H1 (cell line): ENCODE data around the gene RPL36AL. TPM values are rescaled to one million over a fixed set of nuclear protein-coding genes. Genes with fewer than 3 reads are reported as not detected.

Experiments used
- CTCF ChIA-PET: fragments of 300-600 bp; sonication (Branson Sonifier 250); formaldehyde crosslinking; loops from one replicate; lab custom pipeline; 2021; ENCODE audit not compliant: partially characterized antibody; lab: Charles Lee
- POLR2A ChIA-PET: fragments of 300-600 bp; sonication (Branson Sonifier 250); formaldehyde crosslinking; loops from one replicate; lab custom pipeline; 2021; ENCODE audit warnings: inconsistent platforms; ENCODE audit not compliant: partially characterized antibody; lab: Charles Lee
- DNase-seq, 2 experiments: peaks; one replicate each; pipeline versions ENCODE4 v3.0.0 to v3.0.0-alpha.2; 2010 to 2022; ENCODE audit warnings: low spot score in 2 of 2, low read depth in 1 of 2, mixed read lengths in 1 of 2
- FAIRE-seq: peaks from 2 replicates; lab custom pipeline; 2011; peaks lifted over from hg19 to GRCh38; lab: Jason Lieb, UNC
- H2AFZ ChIP-seq: 2 replicates; pipeline ENCODE4 v1.8.1; 2012; ENCODE audit warnings: low read length, inconsistent platforms
- H2AK5ac ChIP-seq: 2 replicates; pipeline ENCODE4 v1.6.1; 2013; ENCODE audit warnings: low read depth, low read length
- H2BK120ac ChIP-seq: replicated peaks from 2 replicates; pipeline ENCODE3; 2013; ENCODE audit warnings: low read depth, low read length, inconsistent platforms
- H2BK12ac ChIP-seq: 2 replicates; pipeline ENCODE4 v1.6.1; 2013; ENCODE audit warnings: low read depth, low read length
- H2BK15ac ChIP-seq: 2 replicates; pipeline ENCODE4 v1.6.1; 2013; ENCODE audit warnings: low read length
- H2BK20ac ChIP-seq: 2 replicates; pipeline ENCODE4 v1.6.1; 2013; ENCODE audit warnings: low read length
- H2BK5ac ChIP-seq: 2 replicates; pipeline ENCODE4 v1.6.1; 2013; ENCODE audit warnings: low read depth, low read length
- H3K14ac ChIP-seq: 2 replicates; pipeline ENCODE4 v1.6.1; 2013; ENCODE audit warnings: inconsistent platforms; ENCODE audit not compliant: insufficient read length
- H3K18ac ChIP-seq: 2 replicates; pipeline ENCODE4 v1.6.1; 2013; ENCODE audit warnings: low read length; ENCODE audit errors: extremely low read depth
- H3K23ac ChIP-seq: 2 replicates; pipeline ENCODE4 v1.6.1; 2013; ENCODE audit warnings: inconsistent platforms; ENCODE audit not compliant: insufficient read length
- H3K23me2 ChIP-seq: 2 replicates; pipeline ENCODE4 v1.6.1; 2013; ENCODE audit warnings: low read depth, low read length
- H3K27ac ChIP-seq: 2 replicates; pipeline ENCODE4 v1.6.1; 2011; ENCODE audit warnings: low read depth, low read length, inconsistent platforms
- H3K27me3 ChIP-seq, 4 experiments: replicated peaks in 1 of 4; 1 replicate in 1 of 4; 2 replicates in 3 of 4; pipeline versions ENCODE4 v1.6.1 to v1.8.1; 2011 to 2013; ENCODE audit warnings: low read length in 3 of 4, mild to moderate bottlenecking in 3 of 4, inconsistent platforms in 2 of 4, mixed read lengths in 2 of 4, moderate library complexity in 1 of 4; ENCODE audit not compliant: control insufficient read depth in 3 of 4, insufficient read depth in 3 of 4; ENCODE audit errors: extremely low read depth in 1 of 4
- H3K36me3 ChIP-seq, 4 experiments: 2 replicates each; pipeline versions ENCODE4 v1.6.1 to v1.8.1; 2011 to 2013; ENCODE audit warnings: mild to moderate bottlenecking in 4 of 4, low read length in 3 of 4, moderate library complexity in 2 of 4, control low read depth in 1 of 4, inconsistent platforms in 1 of 4; ENCODE audit not compliant: insufficient read depth in 4 of 4, control insufficient read depth in 2 of 4
- H3K4ac ChIP-seq: replicated peaks from 2 replicates; pipeline ENCODE3; 2013; ENCODE audit warnings: low read length, low read depth, mixed read lengths, inconsistent platforms; ENCODE audit not compliant: insufficient read length
- H3K4me1 ChIP-seq, 4 experiments: replicated peaks in 1 of 4; 1 replicate in 1 of 4; 2 replicates in 3 of 4; pipeline versions ENCODE4 v1.6.1 to v1.8.1; 2011 to 2013; ENCODE audit warnings: low read length in 3 of 4, inconsistent platforms in 2 of 4, mixed read lengths in 1 of 4; ENCODE audit not compliant: insufficient read depth in 4 of 4, control insufficient read depth in 3 of 4
- H3K4me2 ChIP-seq, 2 experiments: 2 replicates each; pipeline versions ENCODE4 v1.6.1 to v1.8.1; 2011 to 2013; ENCODE audit warnings: low read depth in 2 of 2, low read length in 2 of 2, control low read depth in 1 of 2, inconsistent platforms in 1 of 2, mild to moderate bottlenecking in 1 of 2; ENCODE audit not compliant: insufficient read depth in 1 of 2
- H3K4me3 ChIP-seq, 4 experiments: fragments of 200-600, 300-600 bp in 1 of 4; sonication (generic), shearing (Covaris generic), sonication (Bioruptor Twin) in 1 of 4; 2 replicates each; pipeline versions ENCODE4 v1.5.1 to v1.8.1; 2011 to 2016; ENCODE audit warnings: low read length in 4 of 4, low read depth in 3 of 4, control low read depth in 2 of 4, inconsistent platforms in 2 of 4, mild to moderate bottlenecking in 2 of 4, mixed read lengths in 1 of 4, moderate library complexity in 1 of 4; ENCODE audit not compliant: insufficient read depth in 2 of 4; ENCODE audit errors: extremely low read depth in 1 of 4
- H3K56ac ChIP-seq: replicated peaks from 2 replicates; pipeline ENCODE3; 2013; ENCODE audit warnings: low read depth, mild to moderate bottlenecking, mixed read lengths, low read length, inconsistent platforms; ENCODE audit not compliant: insufficient read length
- H3K79me1 ChIP-seq: 2 replicates; pipeline ENCODE4 v1.6.1; 2013; ENCODE audit warnings: low read depth, low read length, control low read depth
- H3K79me2 ChIP-seq, 2 experiments: 2 replicates each; pipeline versions ENCODE4 v1.6.1 to v1.8.1; 2012 to 2013; ENCODE audit warnings: low read length in 2 of 2, mild to moderate bottlenecking in 2 of 2, inconsistent platforms in 1 of 2; ENCODE audit not compliant: insufficient read depth in 2 of 2, control insufficient read depth in 1 of 2
- H3K9ac ChIP-seq, 4 experiments: replicated peaks in 1 of 4; 1 replicate in 1 of 4; 2 replicates in 3 of 4; pipeline versions ENCODE4 v1.6.1 to v1.8.1; 2011 to 2013; ENCODE audit warnings: low read depth in 3 of 4, low read length in 3 of 4, control low read depth in 2 of 4, mild to moderate bottlenecking in 2 of 4, moderate library complexity in 2 of 4, inconsistent platforms in 1 of 4; ENCODE audit errors: extremely low read depth in 1 of 4
- H3K9me3 ChIP-seq, 2 experiments: 2 replicates each; pipeline versions ENCODE4 v1.6.1 to v1.8.1; 2012 to 2013; ENCODE audit warnings: mild to moderate bottlenecking in 2 of 2, moderate library complexity in 2 of 2, control low read depth in 1 of 2, inconsistent platforms in 1 of 2, low read depth in 1 of 2, low read length in 1 of 2, mixed read lengths in 1 of 2; ENCODE audit not compliant: insufficient read depth in 2 of 2
- H4K20me1 ChIP-seq, 2 experiments: replicated peaks in 1 of 2; 2 replicates each; pipeline versions ENCODE3 to v1.8.1; 2011 to 2013; ENCODE audit warnings: inconsistent platforms in 2 of 2, low read length in 2 of 2, mild to moderate bottlenecking in 1 of 2; ENCODE audit not compliant: insufficient read depth in 2 of 2, control insufficient read depth in 1 of 2
- H4K5ac ChIP-seq: 2 replicates; pipeline ENCODE4 v1.6.1; 2013; ENCODE audit warnings: low read length, low read depth, mixed read lengths, inconsistent platforms; ENCODE audit not compliant: insufficient read length
- H4K8ac ChIP-seq: 2 replicates; pipeline ENCODE4 v1.8.0; 2013; ENCODE audit warnings: mild to moderate bottlenecking, moderate library complexity, low read length, inconsistent platforms; ENCODE audit not compliant: insufficient read depth; ENCODE audit errors: extremely low read depth
- H4K91ac ChIP-seq: replicated peaks from 2 replicates; pipeline ENCODE3; 2013; ENCODE audit warnings: low read length, mixed read lengths, inconsistent platforms; ENCODE audit not compliant: insufficient read length
- CHD2 ChIP-seq: IDR thresholded peaks from 2 replicates; pipeline ENCODE4 v1.6.1; 2012; ENCODE audit warnings: low read length, improper control_type of control experiment
- JUND ChIP-seq: IDR thresholded peaks from 2 replicates; pipeline ENCODE4 v1.6.1; 2011; ENCODE audit warnings: mild to moderate bottlenecking, improper control_type of control experiment, low read length
- POU5F1 ChIP-seq: IDR thresholded peaks from 2 replicates; pipeline ENCODE4 v1.6.1; 2011; ENCODE audit warnings: low read depth, mild to moderate bottlenecking, low read length, moderate library complexity
- RBBP5 ChIP-seq: IDR thresholded peaks from 2 replicates; pipeline ENCODE4 v1.7.1; 2012; ENCODE audit warnings: low read depth, mild to moderate bottlenecking, inconsistent platforms, low read length, moderate library complexity, borderline replicate concordance
- RXRA ChIP-seq: IDR thresholded peaks from 2 replicates; pipeline ENCODE4 v1.6.1; 2011; ENCODE audit warnings: low read depth, mild to moderate bottlenecking, low read length, moderate library complexity; ENCODE audit not compliant: insufficient read depth
- WGBS, 2 experiments: shearing (Covaris generic) in 1 of 2; methylation state at CpG; one replicate each; pipeline versions ENCODE4 v1.1.6 to v1.1.7; 2013 to 2015; ENCODE audit warnings: low lambda C conversion rate in 2 of 2, mixed read lengths in 2 of 2, inconsistent platforms in 1 of 2, low coverage in 1 of 2, missing lambda C conversion rate in 1 of 2; ENCODE audit not compliant: insufficient replicate concordance in 2 of 2, insufficient coverage in 1 of 2, insufficient read length in 1 of 2; ENCODE audit errors: extremely low coverage in 1 of 2, missing lambda C conversion rate in 1 of 2; 5-methylcytosine and 5-hydroxymethylcytosine counted together
- polyA plus RNA-seq, 7 experiments: library from polyadenylated mRNA; depleted of rRNA in 3 of 7; stranded (reverse) in 5 of 7; unstranded in 2 of 7; fragments of >200 nt in 5 of 7; fragments of 200-250 nt in 2 of 7; gene quantifications; 1 replicate in 5 of 7; 2 replicates in 1 of 7; 4 replicates in 1 of 7; pipeline versions ENCODE4 v1.2.1 to v1.2.3, GENCODE V29; 2011 to 2013; ENCODE audit warnings: missing spikeins in 2 of 7, mixed read lengths in 2 of 7
- total RNA-seq: library from RNA; stranded (reverse); fragmentation: NEBNext Ultra II Directional; extraction: Animal tissue kit (Norgen Biotek cat#: 25700); gene quantifications from 2 replicates; pipeline ENCODE4 v1.2.1, GENCODE V29; 2021
- TF ChIP-seq, protein P1 (sequence below): IDR thresholded peaks from 2 replicates; pipeline ENCODE4 v1.6.1; 2012; ENCODE audit warnings: low read length, inconsistent platforms
- TF ChIP-seq, protein P2 (sequence below): IDR thresholded peaks from 2 replicates; pipeline ENCODE4 v1.6.1; 2012; ENCODE audit warnings: inconsistent platforms

RPL36AL gene
- total and polyA plus RNA-seq, 2 of the 8 experiments (the other 6 are each of a cell fraction or from before 2014, with no cell fraction given) = 138 to 230 TPM

DNA sequence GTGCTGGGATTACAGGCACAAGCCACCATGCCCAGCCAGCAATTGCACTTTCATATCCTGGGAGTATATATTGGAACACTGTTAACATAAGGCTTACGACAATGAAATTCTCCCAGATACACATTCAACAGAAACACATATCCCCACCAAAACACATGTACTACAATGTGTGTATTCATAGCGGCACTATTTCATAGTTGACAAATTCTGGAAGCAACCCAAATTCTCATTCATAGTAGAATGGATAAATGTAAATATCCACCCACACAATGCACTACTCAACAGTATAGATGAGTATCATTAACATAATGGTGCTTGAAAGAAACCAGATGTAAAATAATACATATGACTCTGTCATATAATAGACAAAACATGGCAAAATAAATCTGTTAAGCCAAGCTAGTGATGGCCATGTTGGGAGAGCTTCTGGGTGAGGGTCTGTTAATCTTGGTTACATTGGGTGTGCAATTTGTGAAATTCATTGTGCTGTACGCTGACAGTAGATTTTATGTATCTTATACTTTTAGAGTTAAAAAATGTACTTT lies 17.2 kb upstream of the RPL36AL start:
- Histone ChIP-seq H2BK120ac (no peak overlapping the region), H2BK15ac (no peak overlapping the region), H3K27ac (no peak overlapping the region), H3K9me3 (no peaks in the 10 kb centered on the region), H3K9ac (no peak overlapping the region), H2BK5ac (no peak overlapping the region), H3K79me1 (0 out of 2 replicates have a peak, but pooled peaks cover 6% of the 10 kb centered on the region), H4K5ac (no peak overlapping the region), H4K8ac (no peak overlapping the region), H3K79me2 (peaks cover 0 to 66% of the 10 kb centered on the region in 2 experiments; a peak in 2 of 4 replicates), H3K14ac (no peak overlapping the region), H4K91ac (no peak overlapping the region), H3K18ac (no peak overlapping the region), H2BK12ac (no peak overlapping the region), H3K4ac (no peak overlapping the region), H3K4me3 (no peak overlapping the region), H3K4me2 (no peak overlapping the region), H3K23ac (no peak overlapping the region), H2AK5ac (no peak overlapping the region), H2AFZ (no peak overlapping the region), H2BK20ac (no peak overlapping the region), H3K4me1 (no peaks in the 10 kb centered on the region), H4K20me1 (peaks cover 2 to 16% of the 10 kb centered on the region in 2 experiments), H3K27me3 (no peaks in the 10 kb centered on the region), H3K36me3 (peaks cover 0 to 16% (median 1%) of the 10 kb centered on the region in 4 experiments; a peak in 1 of 8 replicates), H3K56ac (no peak overlapping the region), H3K23me2 (peaks cover 10% of the 10 kb centered on the region; the same call in 1 of the 2 replicates)
- FAIRE-seq (no peak), DNase-seq (no peak)
- 91% methylated on average over 3 of the region's 3 CpGs; no CpG with 5 or more reads in 1 of the 2 experiments for WGBS, 2 experiments
- CTCF ChIA-PET = interaction anchor here (1.1 to 1.5 kb wide), 3 partner anchors 38 to 468 kb away, joined by 3 to 4 read pairs (median 3); no protein-coding TSS in a partner anchor
- POLR2A ChIA-PET = interaction anchor here (0.7 to 1.5 kb wide), 5 partner anchors 14 to 71 kb away, joined by 3 to 7 read pairs (median 4); partner anchors contain the start of genes MGAT2, POLE2 and RPL36AL
- no peak for TF ChIP-seq CHD2
- TF ChIP-seq RXRA = no peak
- TF ChIP-seq RBBP5 = no peak
- TF ChIP-seq, protein P1, sequence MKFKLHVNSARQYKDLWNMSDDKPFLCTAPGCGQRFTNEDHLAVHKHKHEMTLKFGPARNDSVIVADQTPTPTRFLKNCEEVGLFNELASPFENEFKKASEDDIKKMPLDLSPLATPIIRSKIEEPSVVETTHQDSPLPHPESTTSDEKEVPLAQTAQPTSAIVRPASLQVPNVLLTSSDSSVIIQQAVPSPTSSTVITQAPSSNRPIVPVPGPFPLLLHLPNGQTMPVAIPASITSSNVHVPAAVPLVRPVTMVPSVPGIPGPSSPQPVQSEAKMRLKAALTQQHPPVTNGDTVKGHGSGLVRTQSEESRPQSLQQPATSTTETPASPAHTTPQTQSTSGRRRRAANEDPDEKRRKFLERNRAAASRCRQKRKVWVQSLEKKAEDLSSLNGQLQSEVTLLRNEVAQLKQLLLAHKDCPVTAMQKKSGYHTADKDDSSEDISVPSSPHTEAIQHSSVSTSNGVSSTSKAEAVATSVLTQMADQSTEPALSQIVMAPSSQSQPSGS = no peak
- TF ChIP-seq JUND = no peak
- no peak for TF ChIP-seq POU5F1
- TF ChIP-seq, protein P2, sequence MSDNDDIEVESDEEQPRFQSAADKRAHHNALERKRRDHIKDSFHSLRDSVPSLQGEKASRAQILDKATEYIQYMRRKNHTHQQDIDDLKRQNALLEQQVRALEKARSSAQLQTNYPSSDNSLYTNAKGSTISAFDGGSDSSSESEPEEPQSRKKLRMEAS = no peak
